ENCODE results near the gene CTSC.

- TF ChIP-seq CTCF (IDR thresholded peaks at IDR 0.05) (no peak), POLR2A (IDR thresholded peaks at IDR 0.05) (no peak)
Observed at GRCh38 chr11:88327462-88328143, 9.9 kb downstream of the CTSC start.
